Esophagus squamous epithelium (tissue), 4 donors: Measurements from ENCODE around the gene PRDM10.

Experiments
- CTCF ChIP-seq, 6 experiments: fragments of 450-650 bp in 4 of 6; fragments of 200-600 bp in 2 of 6; sonication (generic) in 2 of 6; IDR thresholded peaks; one replicate each; pipeline ENCODE4 v1.5.1; 2016 to 2019; ENCODE audit warnings: antibody characterized with exemption in 6 of 6, mild to moderate bottlenecking in 4 of 6, moderate library complexity in 4 of 6
- POLR2A ChIP-seq, 4 donors: fragments of 450-650 bp; IDR thresholded peaks; one replicate each; pipeline ENCODE4 v1.6.1; 2017; ENCODE audit warnings: antibody characterized with exemption in 4 of 4, mild to moderate bottlenecking in 4 of 4, moderate library complexity in 3 of 4

GRCh38 chr11:129946256-129946655, 56.4 kb downstream of the PRDM10 start:
- TF ChIP-seq CTCF (IDR thresholded peaks at IDR 0.05) (no peak), POLR2A (IDR thresholded peaks at IDR 0.05) (no peak)
